ENCODE results near the gene TRPC3. TPM values are rescaled to one million over a fixed set of nuclear protein-coding genes. Genes with fewer than 3 reads are reported as not detected.

TRPC3 gene
- polyA plus RNA-seq, 6 donors from 2014 or later, result not detected

GRCh38 chr4:121838136-121838535, 113.7 kb downstream of the TRPC3 start:
- Mint-ChIP-seq H3K27me3 (no peaks in the 10 kb centered on the region), H3K4me3 (no peak overlapping the region), H3K27ac (no peak overlapping the region), H3K36me3 (peaks cover 8 to 19% of the 10 kb centered on the region in 2 donors), H3K9me3 (peaks cover 0 to 2% (median 0%) of the 10 kb centered on the region in 7 donors), H3K4me1 (no peaks in the 10 kb centered on the region)
- DNase-seq (no peak), ATAC-seq (ENCODE audit: low read depth in 2 of 2) (no peak)

- no peaks in the 10 kb centered on the region for H3K4me1 Mint-ChIP-seq
- no peaks in the 10 kb centered on the region for H3K9me3 Mint-ChIP-seq
- no peak for DNase-seq
- H3K27me3 Mint-ChIP-seq, result no peaks in the 10 kb centered on the region
- H3K4me3 Mint-ChIP-seq, result no peak overlapping the region
- no peak overlapping the region for H3K27ac Mint-ChIP-seq
- peaks cover 0 to 6% of the 10 kb centered on the region in 2 donors for H3K36me3 Mint-ChIP-seq
- ATAC-seq (ENCODE audit: low read depth in 2 of 2), result no peak
Observed at GRCh38 chr4:121829511-121829910, 122.3 kb downstream of the TRPC3 start.

Other genes starting within 250 kb of the TRPC3 start
- gene SMIM43, start 186.9 kb downstream of the TRPC3 start, polyA plus RNA-seq (ENCODE audit: low read depth in 6 of 6), result not detected
- 10 to 100 TPM; 12.0 to 45.3 (median 40.1) TPM for gene EXOSC9, start 150.7 kb downstream of the TRPC3 start, polyA plus RNA-seq (ENCODE audit: low read depth in 6 of 6)
- under 1 TPM in 3 of 6 donors, not detected in 3; 0.08 to 0.31 (median 0.13) TPM for gene CCNA2, start 128.2 kb downstream of the TRPC3 start, polyA plus RNA-seq (ENCODE audit: low read depth in 6 of 6)
- gene BBS7, start 81.6 kb downstream of the TRPC3 start, polyA plus RNA-seq (ENCODE audit: low read depth in 6 of 6), result 1 to 10 TPM; 2.0 to 9.5 (median 5.1) TPM
- gene BLTP1, start 200.3 kb upstream of the TRPC3 start, polyA plus RNA-seq (ENCODE audit: low read depth in 6 of 6), result 10 to 100 TPM in 2 of 6 donors, 1 to 10 TPM in 3, under 1 TPM in 1; 0.37 to 13.5 (median 6.0) TPM